GM12878 (cell line): Measurements from ENCODE around the gene PPP1R13B. TPM values are rescaled to one million over a fixed set of nuclear protein-coding genes. Genes with fewer than 3 reads are reported as not detected.

Experiments
- ATAC-seq: fragments of 200-7000 bp; cut with Tn5 transposase; 3 replicates; pipeline ENCODE4 v1.9.1; 2020; ENCODE audit warnings: mild to moderate bottlenecking, moderate library complexity
- BruUV-seq: library from RNA; stranded (reverse); fragments of 400-500 nt; replicated peaks from 2 replicates; lab custom pipeline; 2021; lab: Mats Ljungman, UMichigan
- CTCF ChIA-PET: fragments of 300-600 bp; sonication (Branson Sonifier 250); formaldehyde crosslinking; extraction: SDS; loops from one replicate; lab custom pipeline; 2021; ENCODE audit warnings: inconsistent platforms; lab: Yijun Ruan, JAX
- POLR2A ChIA-PET: fragments of 350-600 bp; formaldehyde crosslinking; extraction: SDS; loops from one replicate; lab custom pipeline; 2021; ENCODE audit warnings: inconsistent platforms; lab: Charles Lee
- RAD21 ChIA-PET: fragments of 300-600 bp; sonication (Branson Sonifier 250); formaldehyde crosslinking; loops from one replicate; lab custom pipeline; 2023; ENCODE audit warnings: antibody characterized with exemption; ENCODE audit not compliant: unreplicated experiment; lab: Charles Lee
- SMC1A ChIA-PET: fragments of 300-600 bp; sonication (Branson Sonifier 250); formaldehyde crosslinking; loops from one replicate; lab custom pipeline; 2023; ENCODE audit not compliant: unreplicated experiment, uncharacterized antibody; lab: Charles Lee
- DNase-seq: peaks from one replicate; pipeline ENCODE4 v3.0.0-alpha.2; 2011; ENCODE audit warnings: low read depth, low spot score
- FAIRE-seq: peaks from 3 replicates; lab custom pipeline; 2011; peaks lifted over from hg19 to GRCh38; lab: Jason Lieb, UNC
- H2AFZ ChIP-seq: 2 replicates; pipeline ENCODE4 v1.6.0; 2011; ENCODE audit warnings: low read depth, low read length, control low read depth; ENCODE audit not compliant: control insufficient read depth
- H3K27ac ChIP-seq: 2 replicates; pipeline ENCODE4 v1.5.1; 2011; ENCODE audit warnings: control low read depth; ENCODE audit not compliant: control insufficient read depth, insufficient read depth
- H3K27me3 ChIP-seq, 2 experiments: replicated peaks in 1 of 2; 2 replicates each; pipeline versions ENCODE4 v1.6.0 to v1.6.1; 2011; ENCODE audit warnings: low read length in 1 of 2; ENCODE audit not compliant: control insufficient read depth in 2 of 2, insufficient read depth in 2 of 2
- H3K36me3 ChIP-seq, 2 experiments: 2 replicates each; pipeline ENCODE4 v1.5.1; 2011; ENCODE audit warnings: low read length in 1 of 2; ENCODE audit not compliant: control insufficient read depth in 2 of 2, insufficient read depth in 2 of 2
- H3K4me1 ChIP-seq: 2 replicates; pipeline ENCODE4 v1.6.1; 2011; ENCODE audit warnings: mild to moderate bottlenecking, low read length, moderate library complexity, mixed read lengths; ENCODE audit not compliant: control insufficient read depth, insufficient read depth
- H3K4me2 ChIP-seq: 2 replicates; pipeline ENCODE4 v1.6.0; 2011; ENCODE audit warnings: control low read depth; ENCODE audit not compliant: control insufficient read depth, insufficient read depth
- H3K4me3 ChIP-seq: fragments of 200-600 bp; sonication (generic); 2 replicates; pipeline ENCODE4 v1.5.1; 2016
- H3K79me2 ChIP-seq: 2 replicates; pipeline ENCODE4 v1.6.0; 2011; ENCODE audit warnings: low read length; ENCODE audit not compliant: control insufficient read depth, insufficient read depth
- H3K9ac ChIP-seq: 2 replicates; pipeline ENCODE4 v1.8.0; 2011; ENCODE audit warnings: low read length, control low read depth, mixed read lengths; ENCODE audit not compliant: control insufficient read depth, insufficient read depth
- H3K9me3 ChIP-seq: replicated peaks from 3 replicates; pipeline ENCODE4 v1.5.1; 2011; ENCODE audit warnings: mild to moderate bottlenecking, low read length; ENCODE audit not compliant: control insufficient read depth, insufficient read depth
- H4K20me1 ChIP-seq: 2 replicates; pipeline ENCODE4 v1.6.0; 2011; ENCODE audit not compliant: control insufficient read depth, insufficient read depth
- BHLHE40 ChIP-seq, 2 experiments: fragments of 450-650 bp in 1 of 2; IDR thresholded peaks; 2 replicates each; pipeline ENCODE4 v1.6.1; 2011 to 2017; ENCODE audit warnings: low read depth in 2 of 2, borderline replicate concordance in 1 of 2, improper control_type of control experiment in 1 of 2, low read length in 1 of 2, mild to moderate bottlenecking in 1 of 2
- CEBPZ ChIP-seq: fragments of 150-350 bp; IDR thresholded peaks from 2 replicates; pipeline ENCODE4 v1.6.1; 2016; ENCODE audit warnings: low read depth, low read length
- KAT2A ChIP-seq: conservative IDR thresholded peaks from 2 replicates; pipeline ENCODE4 v1.6.1; 2011; ENCODE audit warnings: low read depth, low read length; ENCODE audit not compliant: control insufficient read depth
- MTA3 ChIP-seq: IDR thresholded peaks from 2 replicates; pipeline ENCODE4 v1.6.1; 2012; ENCODE audit warnings: low read length, inconsistent platforms, borderline replicate concordance
- PRDM15 ChIP-seq: fragments of 450-650 bp; formaldehyde crosslinking; IDR thresholded peaks from 2 replicates; pipeline ENCODE4 v1.4.0; 2020; ENCODE audit warnings: mild to moderate bottlenecking, moderate library complexity
- ZBTB33 ChIP-seq: fragments of 450-650 bp; IDR thresholded peaks from 2 replicates; pipeline ENCODE4 v1.6.1; 2017; ENCODE audit warnings: mild to moderate bottlenecking
- ZNF274 ChIP-seq: IDR thresholded peaks from one replicate; pipeline ENCODE4 v1.8.0; 2011; ENCODE audit not compliant: insufficient read length, insufficient read depth
- WGBS: methylation state at CpG from one replicate; pipeline ENCODE4 v1.1.6; 2016; ENCODE audit warnings: low lambda C conversion rate; ENCODE audit not compliant: insufficient replicate concordance, insufficient coverage; ENCODE audit errors: missing lambda C conversion rate; 5-methylcytosine and 5-hydroxymethylcytosine counted together
- in situ Hi-C: fragments of 300-500 bp; cut with MboI; formaldehyde crosslinking; loops from 9 replicates; pipeline ENCODE4 v1.14.3; 2018; ENCODE audit warnings: mixed read lengths
- intact Hi-C: fragments of 100-400 bp; cut with micrococcal nuclease; formaldehyde crosslinking; loops from one replicate; pipeline ENCODE4 v1.14.2; 2022; ENCODE audit not compliant: unreplicated experiment
- polyA plus RNA-seq, 11 experiments: library from polyadenylated mRNA; depleted of rRNA in 4 of 11; unstranded in 6 of 11; stranded (reverse) in 5 of 11; fragments of >200 nt; fragmentation: Nextera tagmentation in 4 of 11; fragmentation: Illumina TruSeq in 1 of 11; extraction: Ambion mirVana in 4 of 11; extraction: Trizol in 1 of 11; gene quantifications; 1 replicate in 1 of 11; 2 replicates in 10 of 11; pipeline versions ENCODE4 v1.2.1 to v1.2.3, GENCODE V29; 2011 to 2016; ENCODE audit warnings: inconsistent platforms in 2 of 11, missing spikeins in 2 of 11, low read depth in 1 of 11
- total RNA-seq, 4 experiments: library from RNA; depleted of rRNA in 3 of 4; stranded (reverse); fragments of >200 nt in 3 of 4; fragmentation: Illumina TruSeq in 1 of 4; extraction: Trizol in 1 of 4; gene quantifications; 2 replicates each; pipeline versions ENCODE4 v1.2.1 to v1.2.3, GENCODE V29; 2013 to 2021
- TF ChIP-seq, protein P1 (sequence below): fragments of 450-650 bp; IDR thresholded peaks from 2 replicates; pipeline ENCODE4 v1.6.1; 2016; ENCODE audit warnings: mild to moderate bottlenecking, moderate library complexity, borderline replicate concordance

The PPP1R13B gene
- total and polyA plus RNA-seq, 10 of the 15 experiments (the other 5 are each of a cell fraction or from before 2014, with no cell fraction given) = 0.16 to 8.1 (median 3.2) TPM

GRCh38 chr14:103735815-103736545, 111.4 kb downstream of the PPP1R13B start:
- no peaks in the 10 kb centered on the region for H3K27me3 ChIP-seq
- no peak overlapping the region for H3K4me2 ChIP-seq
- intact Hi-C loops (no loop called here), in situ Hi-C loops (no loop called here)
- WGBS = 83% methylated on average over 22 of the region's 22 CpGs
- ATAC-seq (no peak), DNase-seq (no peak), FAIRE-seq (no peak)
- ChIA-PET CTCF (interaction anchor here (0.5 to 1.1 kb wide), 2 partner anchors 165 to 170 kb away, joined by 4 to 5 read pairs; no protein-coding TSS in a partner anchor), RAD21 (no interaction called here), POLR2A (no interaction called here), SMC1A (no interaction called here)
- H3K36me3 ChIP-seq = peaks cover 3 to 6% of the 10 kb centered on the region in 2 experiments; a peak in 3 of 4 replicates
- H3K4me3 ChIP-seq = no peak overlapping the region
- H2AFZ ChIP-seq = no peak overlapping the region
- no peak overlapping the region for H3K9ac ChIP-seq
- no peaks in the 10 kb centered on the region for H4K20me1 ChIP-seq
- no TSS peak for BruUV-seq
- H3K27ac ChIP-seq = no peak overlapping the region
- H3K79me2 ChIP-seq = no peaks in the 10 kb centered on the region
- no peaks in the 10 kb centered on the region for H3K9me3 ChIP-seq
- H3K4me1 ChIP-seq = no peaks in the 10 kb centered on the region
- no peak for TF ChIP-seq ZNF274
- TF ChIP-seq KAT2A = no peak
- TF ChIP-seq CEBPZ = no peak
- TF ChIP-seq, protein P1, sequence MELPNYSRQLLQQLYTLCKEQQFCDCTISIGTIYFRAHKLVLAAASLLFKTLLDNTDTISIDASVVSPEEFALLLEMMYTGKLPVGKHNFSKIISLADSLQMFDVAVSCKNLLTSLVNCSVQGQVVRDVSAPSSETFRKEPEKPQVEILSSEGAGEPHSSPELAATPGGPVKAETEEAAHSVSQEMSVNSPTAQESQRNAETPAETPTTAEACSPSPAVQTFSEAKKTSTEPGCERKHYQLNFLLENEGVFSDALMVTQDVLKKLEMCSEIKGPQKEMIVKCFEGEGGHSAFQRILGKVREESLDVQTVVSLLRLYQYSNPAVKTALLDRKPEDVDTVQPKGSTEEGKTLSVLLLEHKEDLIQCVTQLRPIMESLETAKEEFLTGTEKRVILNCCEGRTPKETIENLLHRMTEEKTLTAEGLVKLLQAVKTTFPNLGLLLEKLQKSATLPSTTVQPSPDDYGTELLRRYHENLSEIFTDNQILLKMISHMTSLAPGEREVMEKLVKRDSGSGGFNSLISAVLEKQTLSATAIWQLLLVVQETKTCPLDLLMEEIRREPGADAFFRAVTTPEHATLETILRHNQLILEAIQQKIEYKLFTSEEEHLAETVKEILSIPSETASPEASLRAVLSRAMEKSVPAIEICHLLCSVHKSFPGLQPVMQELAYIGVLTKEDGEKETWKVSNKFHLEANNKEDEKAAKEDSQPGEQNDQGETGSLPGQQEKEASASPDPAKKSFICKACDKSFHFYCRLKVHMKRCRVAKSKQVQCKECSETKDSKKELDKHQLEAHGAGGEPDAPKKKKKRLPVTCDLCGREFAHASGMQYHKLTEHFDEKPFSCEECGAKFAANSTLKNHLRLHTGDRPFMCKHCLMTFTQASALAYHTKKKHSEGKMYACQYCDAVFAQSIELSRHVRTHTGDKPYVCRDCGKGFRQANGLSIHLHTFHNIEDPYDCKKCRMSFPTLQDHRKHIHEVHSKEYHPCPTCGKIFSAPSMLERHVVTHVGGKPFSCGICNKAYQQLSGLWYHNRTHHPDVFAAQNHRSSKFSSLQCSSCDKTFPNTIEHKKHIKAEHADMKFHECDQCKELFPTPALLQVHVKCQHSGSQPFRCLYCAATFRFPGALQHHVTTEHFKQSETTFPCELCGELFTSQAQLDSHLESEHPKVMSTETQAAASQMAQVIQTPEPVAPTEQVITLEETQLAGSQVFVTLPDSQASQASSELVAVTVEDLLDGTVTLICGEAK = no peak
- no peak for TF ChIP-seq PRDM15 (CRISPR knock-in tag)
- TF ChIP-seq MTA3 = no peak
- TF ChIP-seq ZBTB33 = no peak
- no peak for TF ChIP-seq BHLHE40 (IDR thresholded peaks at IDR 0.05; ENCODE audit: borderline replicate concordance in 1 of 2, low read depth in 2 of 2, low read length in 1 of 2)
